Stimulated activated naive CD8-positive, alpha-beta T cell treated with anti-CD3 and anti-CD28 coated beads, Interleukin-15, Interleukin-2, amounts not matched to agents 100 ng/mL and 50 ng/mL, for 24 hours (primary cell): Measurements from ENCODE around the gene DAGLB.

Experiments
- H3K27ac Mint-ChIP-seq: one replicate; pipeline ENCODE4 v1.8.0; 2021; ENCODE audit warnings: mild to moderate bottlenecking, mixed read lengths
- H3K27me3 Mint-ChIP-seq: one replicate; pipeline ENCODE4 v1.8.0; 2021; ENCODE audit warnings: mixed read lengths
- H3K36me3 Mint-ChIP-seq: one replicate; pipeline ENCODE4 v1.8.0; 2021; ENCODE audit warnings: low read depth, mixed read lengths
- H3K4me1 Mint-ChIP-seq: one replicate; pipeline ENCODE4 v1.8.0; 2021; ENCODE audit warnings: low read depth, mixed read lengths
- H3K4me3 Mint-ChIP-seq: one replicate; pipeline ENCODE4 v1.8.0; 2021; ENCODE audit warnings: mild to moderate bottlenecking, mixed read lengths
- H3K9me3 Mint-ChIP-seq: one replicate; pipeline ENCODE4 v1.8.0; 2021; ENCODE audit warnings: mixed read lengths

The DAGLB gene

DNA sequence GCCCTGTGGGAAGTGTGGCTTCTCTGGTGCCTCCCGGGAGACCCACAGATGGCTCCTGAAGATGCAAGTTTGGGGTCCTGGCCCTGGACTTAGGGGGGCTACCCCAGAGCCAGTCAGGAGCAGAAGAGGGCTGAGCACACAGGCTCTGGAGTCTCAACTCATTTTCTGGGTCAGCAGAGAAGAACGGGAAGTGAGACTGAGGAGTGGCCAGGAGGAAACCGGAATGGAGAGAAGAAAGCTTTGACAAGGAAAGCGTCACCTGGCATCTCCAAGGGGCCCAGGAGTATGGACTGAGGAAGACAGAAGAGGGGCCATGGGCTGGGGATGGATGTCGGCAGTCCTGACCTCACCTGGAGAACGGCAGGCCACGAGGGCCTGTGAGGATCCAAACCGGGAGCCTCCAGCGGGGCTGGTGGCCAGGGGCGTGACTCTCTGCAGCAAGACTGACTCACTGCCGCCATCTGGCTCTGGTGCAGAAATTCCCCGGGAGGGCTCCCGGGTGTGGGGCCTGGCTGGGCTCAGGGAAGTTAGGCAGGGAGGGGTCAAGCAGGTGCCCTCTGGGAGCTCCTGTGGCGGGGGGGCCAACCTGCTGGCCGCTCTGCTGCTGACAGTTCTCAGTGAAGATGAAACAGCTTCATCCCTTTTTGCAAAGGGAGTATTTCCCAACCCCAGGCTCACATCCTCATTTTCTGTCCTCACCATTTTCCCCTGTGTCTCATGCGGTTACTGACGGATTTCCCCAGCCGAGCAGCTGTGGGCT is 23.6 kb downstream of the DAGLB start:
- no peak overlapping the region for H3K27ac Mint-ChIP-seq
- H3K9me3 Mint-ChIP-seq: no peaks in the 10 kb centered on the region
- peaks cover 32% of the 10 kb centered on the region for H3K36me3 Mint-ChIP-seq
- no peaks in the 10 kb centered on the region for H3K4me1 Mint-ChIP-seq
- no peaks in the 10 kb centered on the region for H3K27me3 Mint-ChIP-seq
- H3K4me3 Mint-ChIP-seq: no peak overlapping the region

DNA sequence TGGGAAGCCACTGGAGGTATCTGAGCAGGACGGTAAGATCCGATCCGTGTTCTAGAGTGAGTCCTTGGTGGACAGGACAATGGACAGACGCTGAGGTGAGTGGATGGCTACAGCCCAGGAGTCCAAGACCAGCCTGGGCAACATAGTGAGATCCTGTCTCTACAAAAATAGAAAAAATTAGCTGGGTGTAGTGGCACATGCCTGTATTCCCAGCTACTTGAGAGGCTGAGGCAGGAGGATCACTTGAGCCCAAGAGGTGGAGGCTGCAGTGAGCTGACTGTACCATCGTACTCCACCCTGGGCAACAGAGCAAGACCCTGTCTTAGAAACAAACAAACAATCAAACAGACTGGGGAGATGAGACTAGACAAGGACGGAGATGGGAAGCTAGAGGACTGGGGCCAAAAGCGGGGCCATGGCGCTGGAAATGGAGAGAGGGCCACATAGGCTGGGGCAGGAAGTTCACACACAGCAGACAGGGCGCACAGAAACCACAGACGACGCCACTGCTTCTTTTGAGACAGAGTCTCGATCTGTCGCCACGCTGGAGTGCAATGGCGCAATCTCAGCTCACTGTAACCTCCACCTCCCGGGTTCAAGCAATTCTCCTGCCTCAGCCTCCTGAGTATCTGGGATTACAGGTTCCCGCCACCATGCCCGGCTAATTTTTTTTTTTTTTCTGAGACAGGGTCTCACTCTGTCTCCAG is 24.7 kb downstream of the DAGLB start:
- Mint-ChIP-seq H3K27me3 (no peaks in the 10 kb centered on the region), H3K27ac (peak overlapping the region; percentile 38), H3K4me3 (no peak overlapping the region), H3K4me1 (no peaks in the 10 kb centered on the region), H3K36me3 (peaks cover 31% of the 10 kb centered on the region), H3K9me3 (no peaks in the 10 kb centered on the region)

DNA sequence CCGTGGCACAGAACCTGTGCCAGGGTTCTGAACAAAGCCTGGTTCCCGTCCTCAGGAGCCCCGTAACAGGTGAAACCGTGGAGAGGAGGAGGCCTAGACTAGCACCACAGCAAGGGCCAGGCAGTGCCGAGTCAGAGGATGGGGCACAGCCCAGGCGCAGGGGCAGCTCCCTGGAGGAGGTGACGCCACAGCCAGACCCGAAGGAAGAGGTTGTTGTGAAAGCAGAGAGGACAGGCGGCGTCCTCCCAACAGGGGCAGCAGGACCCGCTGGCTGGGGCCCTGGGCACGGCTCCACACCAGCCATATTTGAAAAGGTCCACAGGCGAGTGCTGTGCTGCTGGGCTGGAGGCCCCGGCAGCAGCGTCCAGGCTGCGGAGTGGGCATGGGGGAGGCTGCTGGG is 25.7 kb downstream of the DAGLB start:
- Mint-ChIP-seq H3K27me3 (no peaks in the 10 kb centered on the region), H3K27ac (no peak overlapping the region), H3K9me3 (no peaks in the 10 kb centered on the region), H3K36me3 (peaks cover 31% of the 10 kb centered on the region), H3K4me3 (no peak overlapping the region), H3K4me1 (no peaks in the 10 kb centered on the region)

DNA sequence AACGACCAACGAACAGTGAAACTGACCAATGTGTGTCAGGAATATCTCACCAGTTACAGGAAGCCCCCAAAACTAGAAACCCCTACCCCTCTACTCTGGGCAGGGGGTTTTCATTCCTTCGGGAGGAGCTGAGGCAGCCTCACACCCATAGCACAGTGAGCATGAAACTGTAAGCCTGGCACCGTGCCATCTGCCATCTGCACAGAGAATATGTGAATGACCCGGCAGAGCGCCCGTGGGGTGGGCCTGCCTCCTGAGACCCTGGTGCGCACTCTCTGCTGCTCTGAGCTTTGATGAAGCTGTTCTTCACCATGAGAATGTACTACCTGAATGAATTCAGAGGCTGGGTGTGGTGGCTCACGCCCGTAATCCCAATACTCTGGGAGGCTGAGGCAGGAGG is 27.1 kb downstream of the DAGLB start:
- no peaks in the 10 kb centered on the region for H3K9me3 Mint-ChIP-seq

DNA sequence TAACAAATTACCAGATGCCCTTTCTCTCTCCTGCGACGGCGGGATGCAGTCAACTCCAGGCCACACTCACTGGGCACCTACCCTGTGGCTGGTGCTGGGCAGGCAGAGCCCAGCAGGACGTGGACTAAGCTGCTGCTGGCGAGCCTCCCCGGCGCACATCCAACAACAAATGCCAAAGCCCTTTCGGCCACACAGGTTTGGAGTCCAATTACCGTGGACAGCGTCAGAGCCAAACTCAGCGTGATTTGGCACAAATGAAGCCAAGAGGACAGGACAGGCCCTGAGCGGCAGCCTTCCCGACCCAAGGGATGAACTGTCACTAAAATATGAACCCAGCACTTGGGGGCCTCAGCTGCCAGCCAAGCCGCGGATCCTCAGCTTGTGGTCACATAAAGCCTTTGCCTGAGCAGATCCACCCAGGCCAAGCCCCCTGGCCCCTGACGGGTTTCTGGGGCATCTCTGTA is 28.4 kb downstream of the DAGLB start:
- peaks cover 43% of the 10 kb centered on the region for H3K36me3 Mint-ChIP-seq
- no peaks in the 10 kb centered on the region for H3K4me1 Mint-ChIP-seq
- no peak overlapping the region for H3K27ac Mint-ChIP-seq

More for the DNA sequence above, 27.1 kb downstream of the DAGLB start:
- H3K27me3 Mint-ChIP-seq: no peaks in the 10 kb centered on the region
- H3K4me1 Mint-ChIP-seq: no peaks in the 10 kb centered on the region
- peaks cover 42% of the 10 kb centered on the region for H3K36me3 Mint-ChIP-seq
- H3K4me3 Mint-ChIP-seq: no peak overlapping the region
- H3K27ac Mint-ChIP-seq: no peak overlapping the region

DNA sequence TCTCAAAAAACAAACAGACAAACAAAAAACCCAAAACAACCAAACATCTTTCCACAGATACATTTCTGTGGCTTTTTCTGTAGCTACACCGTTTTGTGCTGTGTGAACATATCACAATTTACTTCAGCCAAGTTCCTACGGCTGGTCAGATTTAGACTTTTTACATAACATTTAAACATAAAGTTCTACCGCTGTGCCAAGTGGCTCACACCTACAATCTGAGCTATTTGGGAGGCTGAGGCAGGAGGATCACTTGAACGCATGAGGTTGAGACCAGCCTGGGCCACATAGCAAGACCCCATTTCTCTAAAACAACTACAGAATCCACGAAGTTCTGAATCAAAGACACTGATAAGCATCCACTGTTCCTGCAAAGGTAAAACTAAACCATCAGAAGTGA is 30.3 kb downstream of the DAGLB start:
- H3K27ac Mint-ChIP-seq: no peak overlapping the region
- H3K9me3 Mint-ChIP-seq: no peaks in the 10 kb centered on the region
- no peaks in the 10 kb centered on the region for H3K4me1 Mint-ChIP-seq
- no peaks in the 10 kb centered on the region for H3K27me3 Mint-ChIP-seq
- peaks cover 40% of the 10 kb centered on the region for H3K36me3 Mint-ChIP-seq
- H3K4me3 Mint-ChIP-seq: no peak overlapping the region

More for the DNA sequence above, 28.4 kb downstream of the DAGLB start:
- no peak overlapping the region for H3K4me3 Mint-ChIP-seq
- no peaks in the 10 kb centered on the region for H3K27me3 Mint-ChIP-seq
- no peaks in the 10 kb centered on the region for H3K9me3 Mint-ChIP-seq

DNA sequence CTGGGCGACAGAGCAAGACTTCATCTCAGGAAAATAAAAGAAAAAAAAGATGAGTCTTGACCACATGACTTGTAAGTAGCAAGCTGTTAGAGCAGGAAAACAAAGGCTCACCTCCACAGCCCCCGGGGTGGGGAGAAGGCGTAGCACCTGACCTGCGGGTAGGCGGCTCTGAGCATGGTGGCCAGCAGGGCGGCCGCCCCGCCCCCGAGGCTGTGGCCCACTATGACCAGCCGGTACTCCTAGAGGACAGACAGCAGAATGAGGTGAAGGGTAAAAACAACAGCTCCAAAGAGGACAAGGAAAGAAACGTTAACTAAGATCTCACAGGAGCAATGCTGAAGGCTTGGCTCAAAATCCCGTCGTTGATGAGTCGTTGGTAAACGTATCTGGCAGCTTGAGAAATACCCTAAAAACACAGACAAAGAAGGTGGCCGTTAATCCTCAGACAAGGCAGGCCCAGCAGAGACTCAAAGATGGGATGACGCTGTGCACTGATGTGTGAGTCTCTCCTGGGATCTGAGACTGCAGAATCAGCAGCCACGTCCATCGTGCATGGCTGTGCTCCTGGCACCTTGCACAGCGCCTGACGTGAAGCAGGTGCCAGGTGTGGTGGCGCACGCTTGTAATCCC is 31.1 kb downstream of the DAGLB start:
- H3K36me3 Mint-ChIP-seq: peaks cover 48% of the 10 kb centered on the region
- no peak overlapping the region for H3K4me3 Mint-ChIP-seq

DNA sequence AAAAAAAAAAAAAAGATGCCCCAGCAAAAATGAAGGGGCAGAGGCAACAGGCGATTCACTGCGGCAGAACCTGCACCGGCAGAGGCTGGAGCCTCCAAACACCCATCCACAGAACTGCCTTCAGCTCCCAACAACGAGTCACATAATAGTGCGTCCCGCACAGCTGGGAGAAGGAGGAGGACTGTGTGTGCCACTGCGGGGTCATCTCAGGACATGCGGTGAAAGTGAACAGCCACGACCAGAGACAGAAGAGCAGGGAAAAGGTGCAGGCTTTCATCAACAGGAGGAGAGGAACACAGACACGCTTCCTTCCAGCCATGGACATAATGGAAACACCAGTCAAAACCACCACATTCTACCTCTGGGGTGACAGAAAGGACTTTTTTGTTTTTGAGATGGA is 34.1 kb downstream of the DAGLB start:
- no peak overlapping the region for H3K27ac Mint-ChIP-seq
- H3K27me3 Mint-ChIP-seq: no peaks in the 10 kb centered on the region
- H3K4me3 Mint-ChIP-seq: no peak overlapping the region
- no peaks in the 10 kb centered on the region for H3K9me3 Mint-ChIP-seq
- H3K4me1 Mint-ChIP-seq: no peaks in the 10 kb centered on the region
- H3K36me3 Mint-ChIP-seq: peaks cover 59% of the 10 kb centered on the region

More for the DNA sequence above, 31.1 kb downstream of the DAGLB start:
- Mint-ChIP-seq H3K9me3 (no peaks in the 10 kb centered on the region), H3K27ac (peak overlapping the region; percentile 21), H3K4me1 (no peaks in the 10 kb centered on the region), H3K27me3 (no peaks in the 10 kb centered on the region)

DNA sequence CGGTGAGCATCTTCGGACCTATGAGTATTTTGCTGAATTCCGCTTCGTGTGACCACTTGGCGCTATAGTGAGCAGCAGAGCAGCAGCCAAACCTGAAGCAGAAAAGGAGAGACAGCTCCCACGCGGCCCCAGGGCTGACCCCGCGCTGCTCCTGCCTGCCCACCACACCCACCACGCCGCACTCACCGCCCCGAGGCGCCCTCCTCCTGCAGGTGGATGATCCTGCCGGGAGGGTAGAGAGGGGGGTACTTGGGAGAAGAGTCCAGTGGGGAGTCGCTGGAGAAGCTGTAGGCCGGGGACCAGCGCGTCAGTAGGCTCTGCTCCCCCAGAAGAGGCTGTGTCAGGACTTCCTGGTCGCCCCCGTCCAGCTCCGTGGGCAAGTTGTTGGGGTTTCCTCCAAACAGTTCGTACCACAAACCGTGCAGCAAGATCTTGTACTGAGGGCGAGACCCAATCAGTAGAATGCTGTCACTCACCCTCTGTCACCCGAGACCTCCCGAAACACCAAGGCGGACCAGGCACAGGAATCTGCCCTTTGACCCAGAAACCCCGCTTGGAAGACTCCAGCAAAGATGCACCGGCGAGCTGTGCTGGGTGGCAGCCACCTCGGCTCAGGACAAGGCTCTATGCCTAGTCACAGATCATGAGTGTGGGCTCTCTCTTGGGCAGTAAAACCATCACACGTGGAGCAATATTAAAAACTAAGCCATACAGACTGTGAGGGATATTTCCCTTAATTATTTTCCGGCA is 37.6 kb downstream of the DAGLB start:
- H3K27me3 Mint-ChIP-seq: no peaks in the 10 kb centered on the region
- no peak overlapping the region for H3K27ac Mint-ChIP-seq
- no peak overlapping the region for H3K4me3 Mint-ChIP-seq
- no peaks in the 10 kb centered on the region for H3K4me1 Mint-ChIP-seq
- H3K9me3 Mint-ChIP-seq: no peaks in the 10 kb centered on the region
- H3K36me3 Mint-ChIP-seq: peaks cover 69% of the 10 kb centered on the region

DNA sequence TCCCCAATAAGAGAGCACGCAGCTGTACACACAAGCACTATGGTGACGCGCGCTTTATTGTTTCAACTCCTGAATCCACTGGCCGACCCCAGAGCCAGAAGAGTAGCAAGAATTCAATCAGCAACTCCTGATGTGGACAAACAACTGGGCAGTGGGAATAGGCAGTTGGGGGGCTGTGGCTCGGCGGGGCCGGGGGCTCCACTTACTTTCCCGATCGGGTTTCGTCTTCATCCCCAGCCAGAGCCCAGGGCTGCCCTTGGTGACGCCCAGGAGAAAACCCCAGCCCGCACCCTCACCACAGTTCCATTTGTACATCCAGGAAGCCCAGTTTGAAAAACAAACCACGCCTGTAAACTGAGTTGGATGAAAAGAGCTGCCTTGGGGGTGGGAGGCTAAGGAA is 38.7 kb downstream of the DAGLB start:
- no peaks in the 10 kb centered on the region for H3K9me3 Mint-ChIP-seq
- H3K27ac Mint-ChIP-seq: no peak overlapping the region
- H3K4me3 Mint-ChIP-seq: no peak overlapping the region
- peaks cover 70% of the 10 kb centered on the region for H3K36me3 Mint-ChIP-seq
- no peaks in the 10 kb centered on the region for H3K27me3 Mint-ChIP-seq
- no peaks in the 10 kb centered on the region for H3K4me1 Mint-ChIP-seq

DNA sequence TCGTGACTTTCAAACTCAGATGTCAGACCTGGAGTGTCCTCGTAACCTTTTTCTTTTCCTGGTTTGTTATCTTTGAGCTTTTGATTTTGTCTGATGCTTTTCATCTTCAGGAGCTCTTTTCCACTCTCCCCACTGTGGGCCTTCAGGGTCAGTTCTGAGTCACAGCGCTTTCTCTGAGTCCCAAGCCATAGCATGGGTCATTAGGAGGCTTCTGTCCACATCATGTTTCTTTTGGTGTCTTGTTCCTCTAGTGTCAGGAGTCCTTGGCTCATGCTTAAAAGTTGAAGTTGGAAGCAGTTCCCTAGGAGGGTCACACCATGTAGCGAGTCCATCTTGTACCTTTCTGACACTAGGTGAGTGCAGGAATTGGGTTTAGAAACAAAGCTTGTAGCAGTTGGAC is 40.3 kb downstream of the DAGLB start:
- Mint-ChIP-seq H3K27me3 (no peaks in the 10 kb centered on the region), H3K27ac (no peak overlapping the region), H3K4me3 (no peak overlapping the region), H3K9me3 (no peaks in the 10 kb centered on the region), H3K36me3 (peaks cover 79% of the 10 kb centered on the region), H3K4me1 (no peaks in the 10 kb centered on the region)

DNA sequence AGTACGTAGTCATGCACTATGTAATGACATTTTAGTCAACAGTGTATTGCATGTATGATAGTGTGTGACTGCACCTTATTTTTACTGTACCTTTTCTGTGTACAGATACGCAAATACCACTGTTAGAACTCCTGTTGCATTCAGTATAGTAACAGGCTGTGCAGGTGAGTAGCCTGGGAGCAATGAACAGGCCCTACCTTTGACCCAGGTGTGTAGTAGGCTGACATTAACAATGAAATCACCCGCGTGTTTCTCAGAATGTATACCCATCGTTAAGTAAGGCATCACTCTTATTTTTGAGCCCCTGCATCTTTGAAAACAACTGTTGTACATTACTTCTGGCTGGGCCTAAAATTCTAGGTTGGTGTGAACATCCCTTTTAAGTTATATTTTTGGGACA is 41.6 kb downstream of the DAGLB start:
- Mint-ChIP-seq H3K27me3 (no peaks in the 10 kb centered on the region), H3K9me3 (no peaks in the 10 kb centered on the region), H3K36me3 (peaks cover 80% of the 10 kb centered on the region), H3K27ac (no peak overlapping the region), H3K4me3 (no peak overlapping the region), H3K4me1 (no peaks in the 10 kb centered on the region)

DNA sequence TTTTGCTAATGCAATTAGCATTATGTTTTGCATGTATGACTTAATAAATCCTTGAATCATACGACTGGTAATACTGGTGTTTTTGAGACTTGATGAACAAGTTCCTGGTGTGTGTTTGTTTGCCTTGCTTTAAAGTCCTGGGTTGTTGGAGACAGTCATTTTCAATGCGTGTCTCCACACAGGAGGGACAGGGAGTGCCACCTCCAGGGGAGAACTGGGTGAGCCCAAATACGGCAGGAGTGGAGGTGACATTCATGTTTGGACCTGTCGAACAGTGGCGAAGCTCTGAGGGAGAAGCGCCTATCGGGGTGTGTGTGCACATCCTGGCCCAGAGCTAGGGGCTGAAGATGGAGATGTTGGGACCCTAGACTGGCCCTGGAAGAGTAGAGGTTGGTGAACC is 43.8 kb downstream of the DAGLB start:
- no peak overlapping the region for H3K4me3 Mint-ChIP-seq
- peaks cover 3% of the 10 kb centered on the region for H3K4me1 Mint-ChIP-seq
- no peaks in the 10 kb centered on the region for H3K9me3 Mint-ChIP-seq
- H3K27ac Mint-ChIP-seq: peak overlapping the region; percentile 37
- H3K36me3 Mint-ChIP-seq: peaks cover 70% of the 10 kb centered on the region
- no peaks in the 10 kb centered on the region for H3K27me3 Mint-ChIP-seq

DNA sequence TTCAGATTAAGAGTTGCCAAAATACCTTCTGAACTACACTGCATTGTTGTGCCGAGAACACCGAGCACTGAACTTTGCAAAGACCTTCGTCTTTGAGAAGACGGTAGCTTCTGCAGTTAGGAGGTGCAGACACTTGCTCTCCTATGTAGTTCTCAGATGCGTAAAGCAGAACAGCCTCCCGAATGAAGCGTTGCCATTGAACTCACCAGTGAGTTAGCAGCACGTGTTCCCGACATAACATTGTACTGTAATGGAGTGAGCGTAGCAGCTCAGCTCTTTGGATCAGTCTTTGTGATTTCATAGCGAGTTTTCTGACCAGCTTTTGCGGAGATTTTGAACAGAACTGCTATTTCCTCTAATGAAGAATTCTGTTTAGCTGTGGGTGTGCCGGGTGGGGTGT is 45.0 kb downstream of the DAGLB start:
- H3K27ac Mint-ChIP-seq: no peak overlapping the region

DNA sequence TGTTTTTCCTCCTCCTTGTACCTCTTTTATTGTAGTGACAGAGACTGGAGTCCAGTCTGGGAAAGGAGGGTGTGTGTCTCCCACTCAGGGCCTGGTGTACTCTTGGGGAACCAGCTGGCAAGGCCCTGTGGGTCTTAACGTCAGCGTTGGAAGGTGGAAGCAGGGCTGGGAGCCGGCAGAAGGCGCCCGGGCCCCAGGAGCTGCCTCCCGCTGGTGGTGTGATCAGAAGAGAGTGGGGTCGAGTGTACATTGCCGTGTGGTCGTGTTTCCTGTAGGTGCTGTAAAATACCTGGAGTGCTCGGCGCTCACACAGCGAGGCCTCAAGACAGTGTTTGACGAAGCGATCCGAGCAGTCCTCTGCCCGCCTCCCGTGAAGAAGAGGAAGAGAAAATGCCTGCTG is 45.7 kb downstream of the DAGLB start:
- Mint-ChIP-seq H3K27ac (no peak overlapping the region), H3K36me3 (peaks cover 59% of the 10 kb centered on the region), H3K9me3 (no peaks in the 10 kb centered on the region), H3K4me1 (peaks cover 4% of the 10 kb centered on the region), H3K27me3 (no peaks in the 10 kb centered on the region), H3K4me3 (no peak overlapping the region)

More for the DNA sequence above, 45.0 kb downstream of the DAGLB start:
- peaks cover 4% of the 10 kb centered on the region for H3K4me1 Mint-ChIP-seq
- H3K9me3 Mint-ChIP-seq: no peaks in the 10 kb centered on the region
- peaks cover 65% of the 10 kb centered on the region for H3K36me3 Mint-ChIP-seq
- no peak overlapping the region for H3K4me3 Mint-ChIP-seq
- H3K27me3 Mint-ChIP-seq: no peaks in the 10 kb centered on the region
